Inflammatory macrophage (primary cell): Measurements from ENCODE around the gene ICE1.
"Not testable (repeated sequence)": the region's sequence is repeated elsewhere in the genome, so short reads cannot be mapped to it uniquely, and the experiment has no call there.

ENCODE experiments used
- DNase-seq, 2 donors: peaks; one replicate each; pipeline ENCODE4 v3.0.0-alpha.2; 2020 to 2022

The ICE1 gene

DNA sequence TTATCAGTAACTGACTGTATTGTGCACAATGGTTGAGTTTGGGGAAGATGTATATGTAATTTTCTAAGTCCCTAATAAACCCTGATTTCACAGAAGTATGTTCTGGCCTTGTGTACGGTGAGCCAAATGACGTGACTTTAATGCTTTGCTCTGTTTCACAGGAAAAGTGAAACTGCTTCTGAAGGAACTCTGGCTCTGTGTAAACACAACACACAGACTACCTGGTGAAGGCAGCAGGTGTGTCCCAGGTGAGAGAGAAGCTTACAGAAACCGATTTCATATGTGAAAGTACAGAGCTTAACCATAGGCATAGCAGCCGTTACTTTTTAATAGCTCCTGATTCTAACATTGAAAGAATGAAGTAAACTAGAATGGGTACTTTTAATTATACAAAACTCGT is 31.9 kb downstream of the ICE1 start:
- no peak for DNase-seq

DNA sequence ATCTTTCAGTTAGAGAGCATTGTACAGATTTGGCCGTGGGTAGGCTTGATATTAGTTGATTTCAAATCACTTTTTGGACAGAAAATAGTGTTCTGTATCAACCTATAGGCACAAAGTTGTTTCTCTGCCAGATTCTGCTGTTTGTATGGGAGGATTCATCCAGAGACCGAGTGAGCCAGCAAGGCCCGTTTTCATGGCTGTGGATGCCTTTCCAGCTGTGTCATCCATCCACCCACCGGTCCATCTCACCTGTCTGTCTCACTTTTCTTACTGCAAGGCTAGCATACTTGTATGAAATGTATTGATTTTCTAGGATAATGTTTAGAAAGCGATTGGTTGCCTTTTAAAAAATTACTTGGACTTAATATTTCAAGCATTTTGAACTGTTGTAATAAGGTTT is 34.4 kb downstream of the ICE1 start:
- DNase-seq: no peak

DNA sequence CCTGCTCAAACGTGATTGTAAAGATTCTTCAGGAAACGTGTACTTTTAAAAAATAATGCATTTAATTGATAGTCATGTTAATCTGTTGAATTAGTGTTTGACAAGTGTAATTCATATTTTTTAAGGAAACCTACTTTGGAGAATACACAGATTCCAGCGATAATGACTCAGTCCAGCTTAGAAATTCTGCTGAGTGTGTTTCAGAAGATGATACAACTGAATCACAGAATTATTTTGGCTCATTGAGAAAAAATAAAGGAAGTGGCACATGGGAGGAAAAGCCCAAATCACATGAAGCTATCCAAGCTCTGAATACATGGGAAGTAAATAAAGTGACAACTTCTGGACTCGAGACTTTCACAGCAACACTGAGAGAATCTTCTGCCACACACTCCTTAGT is 37.8 kb downstream of the ICE1 start:
- DNase-seq: no peak

GRCh38 chr5:5461012-5461411 is 38.5 kb downstream of the ICE1 start:
- DNase-seq: no peak

DNA sequence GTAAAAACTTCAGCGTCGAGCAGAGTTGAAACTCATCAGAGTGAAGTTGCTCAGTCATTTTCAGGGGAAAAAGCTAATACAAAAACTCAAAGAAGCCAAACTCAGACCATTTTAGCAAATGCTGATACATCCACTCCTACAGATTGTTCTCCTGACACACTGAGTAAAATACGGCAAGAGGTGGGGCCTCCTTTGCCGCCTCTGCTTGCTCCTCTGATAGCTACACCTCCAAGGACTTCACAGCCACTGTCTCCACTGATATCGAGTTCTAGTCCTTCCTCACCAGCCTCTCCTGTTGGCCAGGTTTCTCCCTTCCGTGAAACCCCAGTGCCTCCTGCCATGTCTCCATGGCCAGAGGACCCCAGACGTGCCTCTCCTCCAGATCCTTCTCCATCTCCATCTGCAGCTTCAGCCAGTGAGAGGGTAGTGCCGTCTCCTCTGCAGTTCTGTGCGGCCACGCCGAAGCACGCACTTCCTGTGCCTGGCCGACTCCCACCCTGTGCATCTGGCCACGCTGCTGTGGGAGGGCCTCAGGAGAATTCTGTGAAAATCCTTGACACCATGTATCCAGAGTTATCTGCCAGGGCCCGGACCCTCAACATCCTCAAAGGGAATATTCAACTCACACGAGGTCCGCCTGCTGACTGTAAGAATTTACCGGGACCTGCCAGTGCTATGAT is 41.7 kb downstream of the ICE1 start:
- DNase-seq: no peak

- no peak for DNase-seq
Observed at GRCh38 chr5:5466227-5466626, 43.8 kb downstream of the ICE1 start.

- no peak for DNase-seq
Observed at GRCh38 chr5:5467737-5468136, 45.3 kb downstream of the ICE1 start.

DNA sequence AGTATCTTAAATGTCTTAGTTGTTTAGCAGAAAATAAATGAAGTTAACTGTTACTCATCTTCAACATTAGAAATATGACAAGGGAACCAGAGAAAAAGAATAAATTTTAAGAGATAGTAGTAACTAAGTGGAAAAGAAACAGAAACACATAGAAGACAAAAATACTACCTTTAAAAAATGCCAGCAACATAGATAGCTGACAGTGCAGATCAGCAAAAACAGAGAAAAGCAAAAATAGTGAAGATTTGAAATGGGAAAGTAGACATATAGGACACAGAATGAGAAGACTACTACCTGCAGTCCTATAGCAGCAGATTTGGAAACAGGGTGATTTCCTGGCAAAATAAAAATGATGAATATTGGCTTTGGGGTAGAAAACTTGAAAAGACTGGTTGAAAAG is 48.5 kb downstream of the ICE1 start:
- no peak for DNase-seq

- DNase-seq: no peak
Observed at GRCh38 chr5:5473226-5473625, 50.7 kb downstream of the ICE1 start.

- no peak for DNase-seq
Observed at GRCh38 chr5:5474961-5475360, 52.5 kb downstream of the ICE1 start.

GRCh38 chr5:5475975-5476374 is 53.5 kb downstream of the ICE1 start:
- no peak for DNase-seq

DNA sequence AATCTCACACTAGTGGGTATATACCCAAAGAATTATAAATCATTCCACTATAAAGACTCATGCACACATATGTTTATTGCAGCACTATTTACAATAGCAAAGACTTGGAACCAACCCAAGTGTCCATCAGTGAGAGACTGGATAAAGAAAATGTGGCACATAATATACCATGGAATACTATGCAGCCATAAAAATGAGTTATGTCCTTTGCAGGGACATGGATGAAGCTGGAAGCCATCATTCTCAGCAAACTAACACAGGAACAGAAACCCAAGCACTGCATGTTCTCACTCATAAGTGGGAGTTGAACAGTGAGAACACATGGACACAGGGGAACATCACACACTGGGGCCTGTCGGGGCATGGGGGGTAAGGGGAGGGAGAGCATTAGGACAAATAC is 57.1 kb downstream of the ICE1 start:
- DNase-seq: not testable (repeated sequence)

DNA sequence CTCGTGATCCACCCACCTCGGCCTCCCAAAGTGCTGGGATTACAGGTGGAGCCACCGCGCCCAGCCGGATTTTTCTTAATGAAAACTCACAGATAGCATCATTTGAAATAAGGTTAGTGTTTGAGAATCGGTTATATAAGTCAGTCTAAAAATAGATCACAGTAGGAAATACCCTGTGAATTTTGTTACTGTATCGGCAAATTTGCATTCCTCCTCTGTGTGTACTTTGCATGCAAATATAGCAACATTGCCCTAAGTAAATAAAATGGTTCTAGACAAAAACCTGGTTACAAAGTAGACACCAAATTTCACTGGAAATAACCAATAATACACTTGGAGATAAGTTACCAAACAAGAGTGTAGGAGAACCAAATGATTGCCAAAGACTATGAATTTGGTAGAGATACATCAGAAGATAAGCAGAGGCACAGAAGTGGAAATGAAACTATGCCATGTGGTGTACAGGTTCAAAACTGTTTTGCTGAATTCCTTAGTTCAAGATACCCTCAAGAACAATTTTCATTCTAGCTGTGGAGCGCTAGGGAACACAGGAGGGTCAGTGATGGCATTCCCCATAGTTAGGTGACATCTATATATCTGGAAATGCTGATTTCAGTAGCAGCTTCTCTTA is 58.1 kb downstream of the ICE1 start:
- no peak for DNase-seq

GRCh38 chr5:5481206-5481605 is 58.7 kb downstream of the ICE1 start:
- DNase-seq: no peak

- no peak for DNase-seq
Observed at GRCh38 chr5:5481633-5482032, 59.2 kb downstream of the ICE1 start.

GRCh38 chr5:5483350-5483749 is 60.9 kb downstream of the ICE1 start:
- no peak for DNase-seq

DNA sequence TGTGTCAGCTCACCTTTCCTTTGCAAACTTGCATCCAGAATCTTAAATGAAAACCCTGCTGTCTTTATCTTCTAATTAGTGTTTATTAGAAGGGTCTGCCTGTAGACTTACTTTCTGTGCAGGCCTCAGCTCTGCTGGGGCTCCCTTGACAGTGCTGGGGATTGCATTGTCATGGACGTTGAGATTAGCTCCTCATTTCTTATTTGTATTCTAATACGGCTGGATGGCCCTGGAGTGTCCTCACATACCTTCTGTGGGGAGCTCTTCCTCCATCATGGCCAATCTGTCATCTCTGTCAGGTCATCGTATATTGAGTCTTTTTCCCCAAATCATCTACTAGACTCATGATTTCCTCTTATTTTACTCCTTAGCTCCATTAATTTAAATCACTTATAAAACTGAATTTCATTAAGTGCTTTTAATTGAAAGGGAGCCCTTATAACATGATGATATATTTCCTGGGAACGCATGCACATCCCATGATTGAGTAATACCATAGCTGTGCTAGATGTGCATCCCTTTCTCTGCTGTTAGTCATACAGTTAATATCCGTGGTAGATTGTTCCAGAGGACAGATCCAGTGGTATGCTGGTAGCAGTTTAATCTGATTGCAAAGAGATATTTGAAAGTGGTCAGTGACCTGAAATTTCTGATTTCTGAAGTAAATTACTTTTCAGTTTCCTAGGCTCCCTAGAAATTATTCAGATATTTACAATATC is 61.6 kb downstream of the ICE1 start:
- DNase-seq: no peak

DNA sequence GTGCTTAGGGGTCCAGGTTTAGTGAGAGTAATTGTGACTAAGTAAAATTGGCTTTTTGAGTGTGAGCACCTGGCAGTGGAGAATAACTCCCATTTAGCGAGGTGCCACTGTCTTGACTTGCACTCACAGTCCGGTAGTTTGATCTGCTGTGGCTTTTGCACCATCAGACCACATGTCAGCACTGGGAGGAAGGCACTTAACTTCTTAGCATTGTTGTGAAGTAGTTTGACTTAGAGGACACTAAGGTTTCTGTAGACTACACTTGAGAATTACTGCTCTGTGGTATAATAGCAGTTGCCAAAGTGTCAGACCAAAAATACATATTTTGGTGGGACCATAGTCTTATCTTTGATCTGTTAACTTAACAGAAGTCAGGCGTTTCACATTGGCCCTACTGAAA is 63.6 kb downstream of the ICE1 start:
- DNase-seq: no peak

DNA sequence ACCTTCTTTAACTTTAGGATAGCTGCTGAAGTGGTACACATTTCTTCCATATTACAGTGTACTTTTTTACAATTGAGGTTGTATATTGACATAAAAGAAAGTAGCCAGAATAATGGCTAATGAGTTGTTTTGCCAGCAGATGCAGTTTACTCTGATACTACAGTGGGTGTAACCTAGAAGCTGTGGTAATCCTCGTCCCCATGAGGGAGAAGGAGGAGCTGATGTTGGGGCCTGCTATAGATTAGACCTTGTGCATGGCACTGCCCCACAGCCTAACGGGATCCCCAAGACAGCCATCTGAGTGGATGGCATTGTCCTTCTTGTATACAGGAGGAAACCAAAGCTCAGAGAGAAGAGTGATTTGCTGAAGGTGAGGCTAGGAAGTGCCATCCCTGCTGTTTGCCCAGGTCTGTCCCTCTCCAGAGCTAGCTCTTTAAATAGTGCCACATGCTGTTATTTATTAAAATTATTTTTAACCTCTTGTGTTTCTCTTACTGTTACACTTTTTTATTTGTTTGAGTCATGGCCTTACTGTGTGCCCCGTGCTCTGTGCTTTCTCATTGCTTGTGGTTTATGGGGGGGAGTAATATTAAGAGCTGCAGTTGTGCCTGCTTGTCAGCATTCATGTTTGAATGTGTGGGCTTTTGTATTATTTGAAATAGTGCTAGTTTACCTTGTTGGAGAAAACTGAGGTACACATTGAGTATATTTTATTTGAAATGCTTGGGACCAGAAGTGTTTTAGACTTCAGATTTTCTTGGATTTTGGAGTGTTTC is 65.3 kb downstream of the ICE1 start:
- DNase-seq: no peak

DNA sequence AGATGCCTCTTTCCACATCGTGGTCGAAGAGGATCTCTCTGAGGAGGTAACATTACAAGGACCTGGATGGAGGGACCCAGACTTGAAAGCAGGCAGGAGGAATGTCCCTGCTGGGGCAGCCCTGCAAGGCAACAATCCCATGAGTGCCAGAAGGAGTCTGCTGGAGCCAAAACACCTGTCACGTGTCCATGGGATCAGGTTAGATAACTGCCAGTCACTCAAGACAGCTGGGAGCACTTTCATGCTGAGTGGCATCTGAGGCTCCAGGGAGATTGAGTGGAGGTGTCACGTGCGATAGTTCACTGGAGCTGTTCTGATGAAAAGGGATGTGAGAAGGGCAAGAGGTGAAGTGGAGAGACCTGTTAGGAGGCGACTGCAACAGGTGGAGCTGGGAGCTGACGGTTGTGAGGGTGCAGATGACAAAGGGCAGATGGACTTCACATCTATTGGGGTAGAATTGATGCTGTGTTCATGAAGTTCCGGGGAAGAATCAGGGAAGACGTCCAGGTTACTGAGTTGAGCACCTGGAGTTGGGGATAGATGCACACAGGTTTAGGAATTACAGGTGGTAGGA is 68.4 kb downstream of the ICE1 start:
- DNase-seq: no peak

- DNase-seq: peak; percentile 41 to 48
Observed at GRCh38 chr5:5492087-5492933, 69.8 kb downstream of the ICE1 start.

- DNase-seq: not testable (repeated sequence)
Observed at GRCh38 chr5:5492934-5493271, 70.4 kb downstream of the ICE1 start.
